ENCODE measurements around the gene C4BPA. TPM values are rescaled to one million over a fixed set of nuclear protein-coding genes. Genes with fewer than 3 reads are reported as not detected.
A peak's percentile ranks its signal among the peaks of the same experiment; 100 is the strongest.

Gene C4BPA
- total and polyA plus RNA-seq, 10 of the 15 experiments (the other 5 are each of a cell fraction or from before 2014, with no cell fraction given), result 0.31 TPM; not detected in 9

GRCh38 chr1:207097871-207098324 is 6.1 kb upstream of the C4BPA start (continued):
- TF ChIP-seq MXI1 (IDR thresholded peaks at IDR 0.05; ENCODE audit: low read depth, low read length) (no peak), SRF (IDR thresholded peaks at IDR 0.05; ENCODE audit: low read depth in 2 of 2, low read length in 2 of 2) (0 out of 4 replicates have a peak, but pooled peaks of 1 of the 2 experiments have one; percentile 11), NR2F1 (conservative IDR thresholded peaks at IDR 0.05) (peak; percentile 28; the same call in 1 of the 2 replicates), TCF7 (IDR thresholded peaks at IDR 0.05; ENCODE audit: borderline replicate concordance) (peak; percentile 84), RCOR1 (conservative IDR thresholded peaks at IDR 0.05; ENCODE audit: low read depth, low read length) (no peak), DPF2 (IDR thresholded peaks at IDR 0.05) (peak; percentile 52; the same call in 1 of the 2 replicates), BCLAF1 (IDR thresholded peaks at IDR 0.05) (no peak), YY1 (IDR thresholded peaks at IDR 0.05; ENCODE audit: low read depth, low read length) (no peak), BACH1 (IDR thresholded peaks at IDR 0.05; ENCODE audit: borderline replicate concordance) (no peak), IRF5 (IDR thresholded peaks at IDR 0.05; ENCODE audit: borderline replicate concordance) (no peak), IRF4 (IDR thresholded peaks at IDR 0.05; ENCODE audit: low read depth, low read length) (peak; percentile 55; the same call in 1 of the 2 replicates), CREB1 (IDR thresholded peaks at IDR 0.05; ENCODE audit: low read depth) (0 out of 2 replicates have a peak, but pooled peaks have one; percentile 18), RUNX3 (IDR thresholded peaks at IDR 0.05; ENCODE audit: low read length) (peak; percentile 88), ZNF592 (IDR thresholded peaks at IDR 0.05) (no peak), JUNB (IDR thresholded peaks at IDR 0.05) (peak; percentile 97), EED (IDR thresholded peaks at IDR 0.05; ENCODE audit: low read depth) (peak; percentile 90), NFIC (IDR thresholded peaks at IDR 0.05; ENCODE audit: low read depth, low read length) (peak; percentile 96), RELB (IDR thresholded peaks at IDR 0.05; ENCODE audit: low read depth) (peak; percentile 55; the same call in 1 of the 2 replicates), EP300 (IDR thresholded peaks at IDR 0.05; ENCODE audit: borderline replicate concordance in 1 of 2, control insufficient read depth in 1 of 2, low read depth in 2 of 2, low read length in 2 of 2) (peak in 1 of 2 experiments; percentile 46; a peak in 1 of 4 replicates), ATF2 (IDR thresholded peaks at IDR 0.05; ENCODE audit: low read length) (peak; percentile 85)
